Measurements from ENCODE around the gene PTPRG.

DNA sequence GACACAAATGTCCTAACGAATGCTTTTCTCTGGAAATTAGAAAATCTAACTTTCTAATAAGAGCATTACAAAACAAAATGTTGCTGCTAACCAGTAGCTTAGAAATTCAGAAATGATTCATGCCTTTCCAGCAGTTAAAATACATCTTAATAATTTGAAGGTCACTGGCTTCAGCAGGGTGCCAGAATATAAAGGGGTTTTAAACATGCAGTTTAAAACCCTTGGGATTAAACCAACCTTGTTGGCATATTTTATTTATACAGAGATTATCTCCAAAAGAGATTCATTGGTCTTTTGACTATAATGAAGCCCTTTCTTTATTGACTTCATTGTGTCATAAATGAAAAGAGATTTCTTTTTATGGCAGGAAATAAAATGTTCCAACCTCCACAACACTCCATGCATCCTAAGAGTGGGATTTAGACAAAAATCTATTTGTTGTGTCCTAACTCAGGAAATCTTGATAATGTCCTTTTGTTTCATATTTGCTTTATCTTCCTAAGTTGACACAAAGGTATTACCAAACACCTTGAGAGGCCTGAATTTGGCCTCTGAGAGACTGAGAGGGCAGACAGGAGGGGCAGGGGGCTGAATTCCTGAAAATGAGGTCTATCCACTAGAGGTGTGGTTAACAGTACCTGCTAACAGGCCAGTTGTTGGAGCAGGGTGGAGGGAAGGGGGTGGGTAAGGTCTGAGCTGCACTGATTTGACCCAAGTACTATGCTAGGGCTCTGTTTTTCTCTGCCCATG, 687.5 kb downstream of the PTPRG start:
- TF ChIP-seq, protein P1, sequence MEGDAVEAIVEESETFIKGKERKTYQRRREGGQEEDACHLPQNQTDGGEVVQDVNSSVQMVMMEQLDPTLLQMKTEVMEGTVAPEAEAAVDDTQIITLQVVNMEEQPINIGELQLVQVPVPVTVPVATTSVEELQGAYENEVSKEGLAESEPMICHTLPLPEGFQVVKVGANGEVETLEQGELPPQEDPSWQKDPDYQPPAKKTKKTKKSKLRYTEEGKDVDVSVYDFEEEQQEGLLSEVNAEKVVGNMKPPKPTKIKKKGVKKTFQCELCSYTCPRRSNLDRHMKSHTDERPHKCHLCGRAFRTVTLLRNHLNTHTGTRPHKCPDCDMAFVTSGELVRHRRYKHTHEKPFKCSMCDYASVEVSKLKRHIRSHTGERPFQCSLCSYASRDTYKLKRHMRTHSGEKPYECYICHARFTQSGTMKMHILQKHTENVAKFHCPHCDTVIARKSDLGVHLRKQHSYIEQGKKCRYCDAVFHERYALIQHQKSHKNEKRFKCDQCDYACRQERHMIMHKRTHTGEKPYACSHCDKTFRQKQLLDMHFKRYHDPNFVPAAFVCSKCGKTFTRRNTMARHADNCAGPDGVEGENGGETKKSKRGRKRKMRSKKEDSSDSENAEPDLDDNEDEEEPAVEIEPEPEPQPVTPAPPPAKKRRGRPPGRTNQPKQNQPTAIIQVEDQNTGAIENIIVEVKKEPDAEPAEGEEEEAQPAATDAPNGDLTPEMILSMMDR (conservative IDR thresholded peaks at IDR 0.05; ENCODE audit: low read length) = no peak
- no peak for TF ChIP-seq EZH2phosphoT487 (IDR thresholded peaks at IDR 0.05; ENCODE audit: borderline replicate concordance)

Measured in Loucy (cell line).